Rectal smooth muscle tissue (tissue), 1 donor: Measurements from ENCODE around the gene SEPTIN1.
"Not testable (repeated sequence)": the region's sequence is repeated elsewhere in the genome, so short reads cannot be mapped to it uniquely, and the experiment has no call there.

ENCODE experiments used
- H3K27ac ChIP-seq: one replicate; pipeline ENCODE4 v1.7.0; 2013; ENCODE audit warnings: low read depth, low read length, inconsistent platforms
- H3K27me3 ChIP-seq: one replicate; pipeline ENCODE4 v1.7.0; 2013; ENCODE audit warnings: low read length; ENCODE audit not compliant: control insufficient read depth, insufficient read depth
- H3K36me3 ChIP-seq: one replicate; pipeline ENCODE4 v1.7.0; 2013; ENCODE audit warnings: low read length; ENCODE audit not compliant: control insufficient read depth, insufficient read depth
- H3K4me1 ChIP-seq: one replicate; pipeline ENCODE4 v1.7.0; 2013; ENCODE audit warnings: low read length; ENCODE audit not compliant: control insufficient read depth, insufficient read depth
- H3K4me3 ChIP-seq: one replicate; pipeline ENCODE4 v1.7.0; 2013; ENCODE audit warnings: low read length
- H3K9ac ChIP-seq: one replicate; pipeline ENCODE4 v1.7.0; 2013; ENCODE audit warnings: low read length

Gene SEPTIN1

GRCh38 chr16:30349675-30350074, 32.7 kb downstream of the SEPTIN1 start:
- H3K36me3 ChIP-seq: peaks cover 17% of the 10 kb centered on the region
- no peak overlapping the region for H3K27ac ChIP-seq
- H3K4me1 ChIP-seq: peaks cover 22% of the 10 kb centered on the region
- no peak overlapping the region for H3K9ac ChIP-seq
- H3K4me3 ChIP-seq: no peak overlapping the region
- H3K27me3 ChIP-seq: no peaks in the 10 kb centered on the region

- H3K27ac ChIP-seq: no peak overlapping the region
- H3K9ac ChIP-seq: no peak overlapping the region
- H3K27me3 ChIP-seq: no peaks in the 10 kb centered on the region
- peaks cover 15% of the 10 kb centered on the region for H3K4me1 ChIP-seq
- peaks cover 17% of the 10 kb centered on the region for H3K36me3 ChIP-seq
- H3K4me3 ChIP-seq: no peak overlapping the region
Measured at GRCh38 chr16:30348929-30349328, 33.4 kb downstream of the SEPTIN1 start.

GRCh38 chr16:30348113-30348512, 34.2 kb downstream of the SEPTIN1 start:
- no peaks in the 10 kb centered on the region for H3K27me3 ChIP-seq
- no peak overlapping the region for H3K4me3 ChIP-seq
- H3K36me3 ChIP-seq: peaks cover 14% of the 10 kb centered on the region
- H3K4me1 ChIP-seq: peaks cover 14% of the 10 kb centered on the region
- no peak overlapping the region for H3K9ac ChIP-seq
- H3K27ac ChIP-seq: no peak overlapping the region

GRCh38 chr16:30346286-30346685, 36.1 kb downstream of the SEPTIN1 start:
- no peak overlapping the region for H3K4me3 ChIP-seq
- no peak overlapping the region for H3K9ac ChIP-seq
- no peak overlapping the region for H3K27ac ChIP-seq
- no peaks in the 10 kb centered on the region for H3K27me3 ChIP-seq
- peaks cover 6% of the 10 kb centered on the region for H3K36me3 ChIP-seq
- H3K4me1 ChIP-seq: no peaks in the 10 kb centered on the region

GRCh38 chr16:30343491-30343820, 38.9 kb downstream of the SEPTIN1 start:
- not testable (repeated sequence) for H3K9ac ChIP-seq, H3K27me3 ChIP-seq, H3K27ac ChIP-seq, H3K4me3 ChIP-seq, H3K4me1 ChIP-seq, H3K36me3 ChIP-seq

GRCh38 chr16:30342751-30343490, 39.4 kb downstream of the SEPTIN1 start:
- H3K4me3 ChIP-seq: no peak overlapping the region
- H3K27ac ChIP-seq: no peak overlapping the region
- no peaks in the 10 kb centered on the region for H3K27me3 ChIP-seq
- H3K4me1 ChIP-seq: no peaks in the 10 kb centered on the region
- H3K9ac ChIP-seq: no peak overlapping the region
- H3K36me3 ChIP-seq: no peaks in the 10 kb centered on the region

GRCh38 chr16:30341971-30342370, 40.4 kb downstream of the SEPTIN1 start:
- not testable (repeated sequence) for H3K4me1 ChIP-seq, H3K9ac ChIP-seq, H3K27ac ChIP-seq, H3K4me3 ChIP-seq, H3K36me3 ChIP-seq, H3K27me3 ChIP-seq

GRCh38 chr16:30340621-30341020, 41.7 kb downstream of the SEPTIN1 start:
- no peaks in the 10 kb centered on the region for H3K4me1 ChIP-seq
- H3K36me3 ChIP-seq: no peaks in the 10 kb centered on the region
- no peaks in the 10 kb centered on the region for H3K27me3 ChIP-seq
- no peak overlapping the region for H3K4me3 ChIP-seq
- H3K9ac ChIP-seq: no peak overlapping the region
- no peak overlapping the region for H3K27ac ChIP-seq

GRCh38 chr16:30338715-30339114, 43.6 kb downstream of the SEPTIN1 start:
- not testable (repeated sequence) for H3K36me3 ChIP-seq, H3K4me3 ChIP-seq, H3K9ac ChIP-seq, H3K4me1 ChIP-seq, H3K27ac ChIP-seq, H3K27me3 ChIP-seq

GRCh38 chr16:30337964-30338357, 44.4 kb downstream of the SEPTIN1 start:
- not testable (repeated sequence) for H3K27me3 ChIP-seq

GRCh38 chr16:30335598-30336474, 46.5 kb downstream of the SEPTIN1 start:
- Histone ChIP-seq H3K9ac (no peak overlapping the region), H3K27me3 (no peaks in the 10 kb centered on the region)

More at GRCh38 chr16:30337964-30338357, 44.4 kb downstream of the SEPTIN1 start:
- H3K36me3 ChIP-seq, H3K27ac ChIP-seq, H3K9ac ChIP-seq, H3K4me1 ChIP-seq, H3K4me3 ChIP-seq: not testable (repeated sequence)

GRCh38 chr16:30335028-30335597, 47.2 kb downstream of the SEPTIN1 start:
- not testable (repeated sequence) for H3K27me3 ChIP-seq, H3K4me1 ChIP-seq, H3K36me3 ChIP-seq, H3K9ac ChIP-seq
- peak overlapping the region; percentile 75 for H3K4me3 ChIP-seq
- H3K27ac ChIP-seq: peak overlapping the region; percentile 90

More at GRCh38 chr16:30335598-30336474, 46.5 kb downstream of the SEPTIN1 start:
- Histone ChIP-seq H3K4me3 (peak overlapping the region; percentile 58), H3K27ac (peak overlapping the region; percentile 58), H3K36me3 (no peaks in the 10 kb centered on the region), H3K4me1 (no peaks in the 10 kb centered on the region)
